Upper lobe of right lung (tissue), 1 donor: ENCODE data around the gene SERPINE3. TPM values are rescaled to one million over a fixed set of nuclear protein-coding genes. Genes with fewer than 3 reads are reported as not detected.

Experiments
- ATAC-seq: fragments of 200-7000 bp; cut with Tn5 transposase; one replicate; pipeline ENCODE4 v1.9.1; 2020; ENCODE audit warnings: mild to moderate bottlenecking, moderate library complexity
- DNase-seq: peaks from one replicate; pipeline ENCODE4 v3.0.0-alpha.2; 2020
- H3K27ac ChIP-seq: fragments of 200-600 bp; one replicate; pipeline ENCODE4 v1.8.0; 2022
- H3K27me3 ChIP-seq: fragments of 200-600 bp; one replicate; pipeline ENCODE4 v1.8.0; 2022; ENCODE audit warnings: mild to moderate bottlenecking
- H3K36me3 ChIP-seq: fragments of 200-600 bp; one replicate; pipeline ENCODE4 v1.8.0; 2022
- H3K4me1 ChIP-seq: fragments of 200-600 bp; one replicate; pipeline ENCODE4 v1.8.0; 2022
- H3K4me3 ChIP-seq: fragments of 200-600 bp; one replicate; pipeline ENCODE4 v1.8.0; 2022; ENCODE audit warnings: mild to moderate bottlenecking
- H3K9me3 ChIP-seq: fragments of 200-600 bp; one replicate; pipeline ENCODE4 v1.8.0; 2022
- CTCF ChIP-seq: fragments of 200-600 bp; IDR thresholded peaks from one replicate; pipeline ENCODE4 v1.8.0; 2022; ENCODE audit warnings: antibody characterized with exemption
- intact Hi-C: fragments of 100-400 bp; cut with DNase I; formaldehyde crosslinking; loops from one replicate; pipeline ENCODE4 v1.11.0; 2022
- total RNA-seq: library from RNA; stranded (reverse); fragmentation: NEBNext Ultra II Directional; extraction: Animal tissue kit (Norgen Biotek cat#: 25700); gene quantifications from one replicate; pipeline ENCODE4 v1.2.1, GENCODE V29; 2021
- donor health status: DM: no; HTN: yes; CAD: no; lungs with severe emphysema.

Gene SERPINE3
- total RNA-seq, 1 donor from 2014 or later, result not detected

DNA sequence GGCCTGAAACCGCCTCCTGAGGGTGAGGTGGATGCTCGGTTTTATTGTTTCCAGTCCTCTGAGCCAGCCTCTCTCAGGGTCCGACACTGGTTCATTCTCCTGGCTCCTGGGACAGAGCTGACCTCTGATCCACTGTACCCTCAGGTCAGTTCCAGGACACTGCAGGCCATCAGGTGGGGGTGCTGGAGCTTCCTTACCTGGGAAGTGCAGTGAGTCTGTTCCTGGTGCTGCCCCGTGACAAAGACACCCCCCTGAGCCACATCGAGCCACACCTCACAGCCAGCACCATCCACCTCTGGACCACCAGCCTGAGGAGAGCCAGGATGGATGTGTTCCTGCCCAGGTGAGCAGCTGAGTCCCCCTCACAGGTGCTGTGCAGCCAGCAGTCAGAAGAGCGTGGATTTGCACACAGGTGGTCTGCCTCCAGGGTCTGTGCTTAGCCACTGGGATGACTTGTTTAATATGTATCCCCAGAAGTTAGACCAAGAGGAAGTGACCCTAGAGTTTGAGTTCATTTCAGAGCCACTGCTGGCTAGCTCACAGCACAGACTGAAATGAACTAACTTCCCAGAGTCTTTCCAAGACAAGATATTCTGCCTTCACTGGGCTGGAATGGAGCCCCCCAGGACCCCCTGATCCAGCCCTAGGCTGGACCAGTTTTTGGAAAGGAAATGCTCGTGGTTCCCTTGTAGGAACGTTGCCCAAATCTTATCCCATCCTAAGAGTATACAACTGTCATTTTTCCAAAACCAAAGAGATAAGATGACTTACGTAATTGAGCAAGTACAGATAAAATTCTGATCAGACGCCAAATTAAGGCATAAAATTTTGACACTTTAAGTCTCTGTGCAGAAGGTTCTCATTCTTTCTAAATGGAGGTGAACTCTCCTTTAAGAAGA is 8.8 kb downstream of the SERPINE3 start:
- Histone ChIP-seq H3K27ac (no peak overlapping the region), H3K27me3 (no peaks in the 10 kb centered on the region), H3K4me1 (no peaks in the 10 kb centered on the region), H3K36me3 (no peaks in the 10 kb centered on the region), H3K4me3 (no peak overlapping the region), H3K9me3 (no peaks in the 10 kb centered on the region)
- DNase-seq, result no peak
- no peak for TF ChIP-seq CTCF
- intact Hi-C loops, result no loop called here
- ATAC-seq, result peak; percentile 15

DNA sequence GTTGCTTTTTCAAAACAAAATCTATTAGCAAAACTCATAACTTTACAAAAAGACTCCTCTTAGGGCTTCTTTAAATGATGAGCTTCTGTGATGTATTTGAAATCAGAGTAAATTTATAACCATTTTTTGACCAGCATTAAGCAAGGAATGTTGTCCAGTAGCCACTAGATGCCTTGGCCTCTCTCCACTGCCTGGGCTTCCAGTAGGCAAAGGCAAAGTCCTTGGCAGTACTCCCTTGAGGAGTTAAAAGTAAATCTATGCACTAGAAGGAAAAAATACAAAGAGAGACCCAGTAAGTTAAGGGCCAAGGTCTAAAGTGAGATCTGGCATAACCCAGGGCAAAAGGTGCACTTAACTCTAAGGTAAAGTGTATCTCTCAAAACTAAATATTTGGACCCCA is 9.5 kb downstream of the SERPINE3 start:
- no peaks in the 10 kb centered on the region for H3K4me1 ChIP-seq
- TF ChIP-seq CTCF, result no peak
- H3K27ac ChIP-seq, result no peak overlapping the region
- no peak overlapping the region for H3K4me3 ChIP-seq
- DNase-seq, result no peak
- H3K9me3 ChIP-seq, result no peaks in the 10 kb centered on the region
- H3K27me3 ChIP-seq, result no peaks in the 10 kb centered on the region
- H3K36me3 ChIP-seq, result no peaks in the 10 kb centered on the region
- ATAC-seq, result no peak
- intact Hi-C loops, result no loop called here

DNA sequence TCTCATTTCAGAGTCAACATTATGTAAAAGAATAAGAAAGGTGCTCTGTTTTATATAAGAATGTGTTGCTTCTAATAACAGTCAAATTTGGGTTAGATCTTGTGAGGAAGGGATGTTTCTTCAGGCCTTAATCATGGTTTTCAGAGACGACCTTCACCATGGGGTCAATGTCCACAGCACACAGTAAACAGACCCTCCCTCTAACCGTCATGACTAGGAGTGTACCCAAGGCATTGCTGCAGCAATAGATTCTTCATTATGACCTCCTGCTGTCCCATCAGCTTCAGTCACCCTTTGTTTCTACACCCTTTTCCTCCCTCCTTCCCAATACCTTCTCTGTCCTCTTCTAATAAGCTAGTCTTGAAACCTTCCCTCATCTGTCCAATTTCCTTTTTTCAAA is 15.7 kb downstream of the SERPINE3 start:
- Histone ChIP-seq H3K4me1 (no peaks in the 10 kb centered on the region), H3K27ac (no peak overlapping the region), H3K4me3 (no peak overlapping the region), H3K27me3 (no peaks in the 10 kb centered on the region), H3K36me3 (no peaks in the 10 kb centered on the region), H3K9me3 (no peaks in the 10 kb centered on the region)
- ATAC-seq (no peak), DNase-seq (no peak)
- intact Hi-C loops, result no loop called here
- TF ChIP-seq CTCF, result no peak

- intact Hi-C loops, result no loop called here
- Histone ChIP-seq H3K4me1 (no peaks in the 10 kb centered on the region), H3K27me3 (no peaks in the 10 kb centered on the region), H3K9me3 (no peaks in the 10 kb centered on the region), H3K36me3 (no peaks in the 10 kb centered on the region), H3K4me3 (no peak overlapping the region), H3K27ac (no peak overlapping the region)
- DNase-seq, result no peak
- no peak for ATAC-seq
- TF ChIP-seq CTCF, result no peak
Measured at GRCh38 chr13:51357928-51358595, 18.6 kb downstream of the SERPINE3 start.

DNA sequence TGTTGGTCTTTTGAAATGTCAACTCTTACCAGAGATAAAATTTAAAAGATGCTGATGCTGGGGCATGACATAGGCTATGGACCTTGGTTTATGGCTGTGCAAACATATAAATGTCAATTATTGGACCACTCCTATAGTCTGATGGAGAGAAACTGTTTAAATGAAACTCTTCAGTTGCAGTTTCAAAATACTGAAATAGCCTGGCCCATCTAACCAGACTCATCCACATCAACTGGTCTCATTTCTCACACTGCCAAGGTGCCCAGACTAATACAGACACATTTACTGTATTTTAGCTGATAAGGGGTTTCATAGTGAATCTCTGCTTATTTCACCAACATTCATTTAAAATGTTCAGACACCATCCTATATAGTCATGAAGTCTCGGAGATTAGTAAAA is 19.9 kb downstream of the SERPINE3 start:
- no peak for DNase-seq
- no peaks in the 10 kb centered on the region for H3K27me3 ChIP-seq
- intact Hi-C loops, result no loop called here

More for the DNA sequence above, 19.9 kb downstream of the SERPINE3 start:
- H3K4me1 ChIP-seq, result no peaks in the 10 kb centered on the region
- ATAC-seq, result no peak
- H3K4me3 ChIP-seq, result no peak overlapping the region
- no peaks in the 10 kb centered on the region for H3K9me3 ChIP-seq
- no peak overlapping the region for H3K27ac ChIP-seq
- peaks cover under 1% of the 10 kb centered on the region for H3K36me3 ChIP-seq
- TF ChIP-seq CTCF, result no peak
